PC-3 (cell line): ENCODE data around the gene CRTC3. TPM values are rescaled to one million over a fixed set of nuclear protein-coding genes. Genes with fewer than 3 reads are reported as not detected.

Experiments used
- ATAC-seq: fragments of 200-7000 bp; cut with Tn5 transposase; 2 replicates; pipeline ENCODE4 v1.9.1; 2020; ENCODE audit warnings: mild to moderate bottlenecking, moderate library complexity
- BruUV-seq: library from RNA; stranded (reverse); fragments of 400-500 nt; replicated peaks from 2 replicates; lab custom pipeline; 2021; lab: Mats Ljungman, UMichigan
- CTCF ChIA-PET: fragments of 300-600 bp; sonication (Branson Sonifier 250); formaldehyde crosslinking; loops from one replicate; lab custom pipeline; 2022; ENCODE audit warnings: antibody characterized with exemption; lab: Charles Lee
- POLR2A ChIA-PET: fragments of 300-600 bp; sonication (Branson Sonifier 250); formaldehyde crosslinking; loops from one replicate; lab custom pipeline; 2022; ENCODE audit warnings: antibody characterized with exemption; ENCODE audit not compliant: unreplicated experiment; lab: Charles Lee
- DNase-seq: peaks from one replicate; pipeline ENCODE4 v3.0.0-alpha.2; 2015
- H2AFZ ChIP-seq: fragments of 300-600 bp; sonication (generic); 2 replicates; pipeline ENCODE4 v1.6.0; 2016; ENCODE audit warnings: antibody characterized with exemption, low read length
- H3F3A ChIP-seq: fragments of 300-600 bp; sonication (generic); one replicate; pipeline ENCODE4 v1.6.0; 2017; ENCODE audit warnings: antibody characterized with exemption, low read length, control low read depth, mild to moderate bottlenecking; ENCODE audit not compliant: unreplicated experiment
- H3K27ac ChIP-seq: fragments of 300-600 bp; sonication (generic); 2 replicates; pipeline ENCODE4 v1.5.1; 2016; ENCODE audit warnings: mild to moderate bottlenecking, low read length
- H3K27me3 ChIP-seq: fragments of 300-600 bp; sonication (generic); 2 replicates; pipeline ENCODE4 v1.6.1; 2016; ENCODE audit warnings: low read length, mixed read lengths
- H3K36me3 ChIP-seq: fragments of 300-600 bp; sonication (generic); 2 replicates; pipeline ENCODE4 v1.6.1; 2016; ENCODE audit warnings: low read depth, mixed run types, low read length, mixed read lengths
- H3K4me1 ChIP-seq: fragments of 300-600 bp; sonication (generic); 2 replicates; pipeline ENCODE4 v1.5.1; 2016; ENCODE audit warnings: low read length; ENCODE audit not compliant: insufficient read depth
- H3K4me2 ChIP-seq: fragments of 300-600 bp; sonication (generic); 2 replicates; pipeline ENCODE4 v1.6.0; 2016; ENCODE audit warnings: low read length
- H3K4me3 ChIP-seq: fragments of 300-600 bp; sonication (generic); 2 replicates; pipeline ENCODE4 v1.5.1; 2016; ENCODE audit warnings: mild to moderate bottlenecking, low read length, mixed read lengths
- H3K79me2 ChIP-seq: fragments of 300-600 bp; sonication (generic); 2 replicates; pipeline ENCODE4 v1.6.1; 2017; ENCODE audit warnings: low read length, mixed read lengths
- H3K9ac ChIP-seq: fragments of 300-600 bp; sonication (generic); 2 replicates; pipeline ENCODE4 v1.6.0; 2016; ENCODE audit warnings: mild to moderate bottlenecking, low read length
- H3K9me2 ChIP-seq: fragments of 300-600 bp; sonication (generic); replicated peaks from 2 replicates; pipeline ENCODE4 v1.6.1; 2016; ENCODE audit warnings: mixed run types, low read length, mixed read lengths
- H3K9me3 ChIP-seq: fragments of 300-600 bp; sonication (generic); 2 replicates; pipeline ENCODE4 v1.6.1; 2016; ENCODE audit warnings: low read length, mixed read lengths
- H4K20me1 ChIP-seq: fragments of 300-600 bp; sonication (generic); 2 replicates; pipeline ENCODE4 v1.6.1; 2016; ENCODE audit warnings: low read length, mixed read lengths
- CTCF ChIP-seq: fragments of 300-600 bp; sonication (generic); conservative IDR thresholded peaks from 2 replicates; pipeline ENCODE4 v1.5.1; 2017; ENCODE audit warnings: antibody characterized with exemption, low read depth, mild to moderate bottlenecking, low read length
- EZH2 ChIP-seq: fragments of 300-600 bp; sonication (generic); IDR thresholded peaks from one replicate; pipeline ENCODE4 v1.6.1; 2017; ENCODE audit warnings: antibody characterized with exemption, mild to moderate bottlenecking, low read length; ENCODE audit not compliant: unreplicated experiment
- EZH2phosphoT487 ChIP-seq: fragments of 300-600 bp; sonication (generic); IDR thresholded peaks from 2 replicates; pipeline ENCODE4 v1.6.1; 2018; ENCODE audit warnings: mild to moderate bottlenecking, antibody characterized with exemption, low read length, borderline replicate concordance
- intact Hi-C: fragments of 100-400 bp; cut with micrococcal nuclease; formaldehyde crosslinking; loops from 2 replicates; pipeline ENCODE4 v1.9.0; 2023
- total RNA-seq: library from RNA; depleted of rRNA; stranded (reverse); fragments of >200 nt; gene quantifications from 2 replicates; pipeline ENCODE4 v1.2.3, GENCODE V29; 2014

CRTC3 gene
- total RNA-seq, 1 experiment from 2014 or later: 12.4 TPM

GRCh38 chr15:90647326-90647725 lies 117.6 kb downstream of the CRTC3 start:
- H3K36me3 ChIP-seq: no peaks in the 10 kb centered on the region
- TF ChIP-seq EZH2phosphoT487 (no peak), CTCF (no peak), EZH2 (no peak)
- no peak for ATAC-seq
- ChIA-PET CTCF (interaction anchor here (0.6 to 1.1 kb wide), 6 partner anchors 28 to 287 kb away, joined by 3 to 11 read pairs (median 3); partner anchors contain the start of genes FES and UNC45A), POLR2A (no interaction called here)
- no peak overlapping the region for H3K27ac ChIP-seq
- intact Hi-C loops: no loop called here
- H3K9me3 ChIP-seq: no peaks in the 10 kb centered on the region
- BruUV-seq: no TSS peak
- no peaks in the 10 kb centered on the region for H3F3A ChIP-seq
- no peak overlapping the region for H3K4me3 ChIP-seq
- H2AFZ ChIP-seq: no peak overlapping the region
- H3K9me2 ChIP-seq: no peaks in the 10 kb centered on the region
- H4K20me1 ChIP-seq: no peaks in the 10 kb centered on the region
- H3K79me2 ChIP-seq: no peaks in the 10 kb centered on the region
- H3K9ac ChIP-seq: no peak overlapping the region
- DNase-seq: peak; percentile 3
- peaks cover 21% of the 10 kb centered on the region for H3K4me1 ChIP-seq
- H3K27me3 ChIP-seq: no peaks in the 10 kb centered on the region
- peak overlapping the region; percentile 39; the same call in 1 of the 2 replicates for H3K4me2 ChIP-seq

DNA sequence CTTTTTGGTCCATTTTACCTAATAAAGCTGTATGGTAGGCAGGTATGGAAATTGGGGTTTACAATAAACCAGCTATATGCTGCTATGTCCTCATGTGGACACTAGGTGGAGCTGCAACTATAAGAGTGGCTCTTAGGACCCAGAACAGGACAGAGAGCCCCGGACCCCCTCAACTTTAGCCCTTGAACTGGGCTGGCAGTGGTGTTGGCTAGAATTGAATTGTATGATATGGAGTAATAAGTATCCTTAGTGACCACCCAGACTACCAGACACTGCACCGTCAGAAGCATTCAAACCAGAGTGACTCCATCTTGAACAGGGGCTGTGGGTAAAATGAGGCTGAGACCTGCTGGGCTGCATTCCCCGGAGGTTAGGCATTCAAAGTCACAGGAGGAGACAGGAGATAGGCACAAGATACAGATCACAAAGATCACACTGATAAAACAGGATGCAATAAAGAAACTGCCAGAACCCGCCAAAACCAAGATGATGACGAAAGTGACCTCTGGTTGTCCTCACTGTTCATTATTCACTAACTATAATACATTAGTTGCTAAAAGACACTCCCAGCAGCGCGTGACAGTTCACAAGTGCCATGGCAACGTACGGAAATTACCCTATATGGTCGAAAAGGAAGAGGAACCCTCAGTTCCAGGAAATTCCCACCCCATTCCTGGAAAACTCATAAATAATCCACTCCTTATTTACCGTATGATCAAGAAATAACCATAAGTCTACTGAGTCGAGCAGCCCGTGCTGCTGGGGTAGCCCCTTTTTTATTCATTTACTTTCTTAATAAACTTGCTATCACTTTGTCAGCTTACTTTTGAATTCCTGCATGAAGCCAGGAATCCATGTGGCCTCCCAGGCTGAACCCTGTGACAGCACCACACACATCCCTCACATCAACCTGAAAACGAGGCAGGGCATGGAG lies 118.7 kb downstream of the CRTC3 start:
- Histone ChIP-seq H3K9ac (no peak overlapping the region), H3K4me3 (peak overlapping the region; percentile 30; the same call in 1 of the 2 replicates), H2AFZ (peak overlapping the region; percentile 48), H3F3A (no peaks in the 10 kb centered on the region), H3K4me1 (peaks cover 21% of the 10 kb centered on the region), H3K27ac (peak overlapping the region; percentile 46), H3K79me2 (no peaks in the 10 kb centered on the region), H3K36me3 (no peaks in the 10 kb centered on the region), H3K9me3 (no peaks in the 10 kb centered on the region), H4K20me1 (no peaks in the 10 kb centered on the region), H3K4me2 (peak overlapping the region; percentile 59), H3K9me2 (no peaks in the 10 kb centered on the region), H3K27me3 (no peaks in the 10 kb centered on the region)
- ATAC-seq: peak; percentile 66
- intact Hi-C loops: loop anchor here (1.0 kb wide), 2 partner anchors 45 to 238 kb away; no protein-coding TSS in a partner anchor
- ChIA-PET POLR2A (interaction anchor here (0.7 kb wide), 1 partner anchor 54 kb away, joined by 3 read pairs; no protein-coding TSS in a partner anchor), CTCF (interaction anchor here (0.6 to 1.1 kb wide), 7 partner anchors 29 to 286 kb away, joined by 3 to 11 read pairs (median 3); partner anchors contain the start of genes FES and UNC45A)
- peak; percentile 83 for DNase-seq
- no TSS peak for BruUV-seq
- no peak for TF ChIP-seq EZH2
- peak; percentile 91 for TF ChIP-seq CTCF
- TF ChIP-seq EZH2phosphoT487: no peak
